22Rv1 (cell line): ENCODE measurements around the gene RAB1B.

Experiments
- CTCF ChIP-seq: fragments of 450-650 bp; IDR thresholded peaks from 2 replicates; pipeline ENCODE4 v1.5.1; 2017; ENCODE audit warnings: mild to moderate bottlenecking
- ZFX ChIP-seq: fragments of 450-650 bp; IDR thresholded peaks from 2 replicates; pipeline ENCODE4 v1.6.1; 2017; ENCODE audit warnings: antibody characterized with exemption, borderline replicate concordance

DNA sequence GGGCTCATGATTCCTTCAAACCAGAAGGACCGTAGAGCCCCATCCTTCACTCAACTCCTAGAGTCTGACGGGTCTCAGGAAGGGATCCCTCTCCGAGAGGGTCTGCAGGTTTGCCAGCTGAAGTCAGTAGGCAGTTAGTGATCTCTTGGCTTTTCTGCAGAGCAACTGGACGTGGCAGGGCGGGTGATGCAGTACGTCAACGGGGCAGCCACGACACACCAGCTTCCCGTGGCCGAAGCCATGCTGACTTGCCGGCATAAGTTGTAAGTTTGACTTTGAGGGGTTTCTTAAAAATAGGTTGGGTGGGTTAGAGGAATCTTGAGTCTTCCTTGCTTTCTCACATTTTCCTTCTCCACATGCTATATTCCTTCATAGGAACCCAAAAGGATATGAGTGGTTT lies 33.3 kb upstream of the RAB1B start:
- TF ChIP-seq CTCF = no peak
- no peak for TF ChIP-seq ZFX
